HepG2 (cell line): Measurements from ENCODE around the gene KLHL35. TPM values are rescaled to one million over a fixed set of nuclear protein-coding genes. Genes with fewer than 3 reads are reported as not detected.

Experiments
- ATAC-seq: fragments of 200-7000 bp; cut with Tn5 transposase; 3 replicates; pipeline ENCODE4 v1.9.1; 2020; ENCODE audit warnings: mild to moderate bottlenecking, moderate library complexity
- BruUV-seq: library from RNA; stranded (reverse); fragments of 400-500 nt; replicated peaks from 2 replicates; lab custom pipeline; 2021; lab: Mats Ljungman, UMichigan
- CTCF ChIA-PET: fragments of 300-600 bp; formaldehyde crosslinking; extraction: SDS; loops from one replicate; lab custom pipeline; 2021; ENCODE audit warnings: low total read pairs, inconsistent platforms, low intra/inter-chr PET ratio; lab: Yijun Ruan, JAX
- POLR2A ChIA-PET: fragments of 350-600 bp; sonication (Branson Sonifier 250); formaldehyde crosslinking; loops from one replicate; lab custom pipeline; 2020; ENCODE audit warnings: antibody characterized with exemption, inconsistent platforms; lab: Yijun Ruan, JAX
- DNase-seq: peaks from one replicate; pipeline ENCODE4 v3.0.0-alpha.2; 2015; ENCODE audit warnings: low spot score
- FAIRE-seq: peaks from 3 replicates; lab custom pipeline; 2011; peaks lifted over from hg19 to GRCh38; lab: Jason Lieb, UNC
- H2AFZ ChIP-seq: one replicate; pipeline ENCODE4 v1.6.1; 2011; ENCODE audit warnings: low read length, inconsistent platforms
- H3K27ac ChIP-seq: fragments of 300-600 bp; 3 replicates; pipeline ENCODE4 v1.8.0; 2011; ENCODE audit warnings: mixed run types, mild to moderate bottlenecking, mixed read lengths, low read length, inconsistent platforms; ENCODE audit not compliant: insufficient read depth; ENCODE audit errors: extremely low read length
- H3K27me3 ChIP-seq, 2 experiments: fragments of 200-600 bp in 1 of 2; 2 replicates in 1 of 2; 3 replicates in 1 of 2; pipeline versions ENCODE4 v1.6.0 to v1.8.0; 2011; ENCODE audit warnings: low read length in 2 of 2, mild to moderate bottlenecking in 2 of 2, moderate library complexity in 2 of 2, inconsistent platforms in 1 of 2; ENCODE audit not compliant: insufficient read depth in 2 of 2, control insufficient read depth in 1 of 2
- H3K36me3 ChIP-seq, 2 experiments: fragments of 200-600 bp in 1 of 2; replicated peaks in 1 of 2; 2 replicates in 1 of 2; 3 replicates in 1 of 2; pipeline versions ENCODE4 v1.5.1 to v1.8.0; 2011; ENCODE audit warnings: low read length in 2 of 2, inconsistent platforms in 1 of 2; ENCODE audit not compliant: insufficient read depth in 2 of 2, control insufficient read depth in 1 of 2
- H3K4me1 ChIP-seq: 2 replicates; pipeline ENCODE4 v1.5.1; 2012; ENCODE audit warnings: low read length, inconsistent platforms; ENCODE audit not compliant: insufficient read depth
- H3K4me2 ChIP-seq: 2 replicates; pipeline ENCODE4 v1.6.0; 2011; ENCODE audit warnings: low read depth, low read length, inconsistent platforms
- H3K4me3 ChIP-seq, 3 experiments: fragments of 200-600 bp in 1 of 3; sonication (generic), shearing (Covaris generic) in 1 of 3; replicated peaks in 1 of 3; 2 replicates each; pipeline ENCODE4 v1.5.1; 2011 to 2016; ENCODE audit warnings: low read length in 3 of 3, inconsistent platforms in 2 of 3, low read depth in 2 of 3, mild to moderate bottlenecking in 2 of 3, control low read depth in 1 of 3, mixed read lengths in 1 of 3; ENCODE audit not compliant: insufficient read depth in 1 of 3
- H3K79me2 ChIP-seq: one replicate; pipeline ENCODE4 v1.6.1; 2011; ENCODE audit warnings: low read length, inconsistent platforms; ENCODE audit not compliant: insufficient read depth
- H3K9ac ChIP-seq: 2 replicates; pipeline ENCODE4 v1.6.0; 2011; ENCODE audit warnings: mild to moderate bottlenecking, low read depth, low read length, inconsistent platforms; ENCODE audit not compliant: insufficient read depth
- H3K9me3 ChIP-seq: 2 replicates; pipeline ENCODE4 v1.5.1; 2012; ENCODE audit warnings: mild to moderate bottlenecking, low read length
- H4K20me1 ChIP-seq: 2 replicates; pipeline ENCODE4 v1.6.0; 2011; ENCODE audit warnings: inconsistent platforms, mild to moderate bottlenecking, low read length, moderate library complexity; ENCODE audit not compliant: insufficient read depth
- NFKB2 ChIP-seq: sonication (generic); formaldehyde crosslinking; IDR thresholded peaks from 2 replicates; pipeline ENCODE4 v1.4.0; 2020; ENCODE audit warnings: missing genetic modification reagents, borderline replicate concordance
- PITX1 ChIP-seq: sonication (generic); formaldehyde crosslinking; IDR thresholded peaks from 2 replicates; pipeline ENCODE4 v1.5.1; 2020; ENCODE audit warnings: mild to moderate bottlenecking, missing genetic modification reagents
- RELA ChIP-seq: sonication (generic); formaldehyde crosslinking; IDR thresholded peaks from 2 replicates; pipeline ENCODE4 v1.4.0; 2020; ENCODE audit warnings: missing genetic modification reagents
- ZC3H4 ChIP-seq: sonication (generic); formaldehyde crosslinking; IDR thresholded peaks from 2 replicates; pipeline ENCODE4 v1.4.0; 2020; ENCODE audit warnings: missing genetic modification reagents, borderline replicate concordance
- ZNF136 ChIP-seq: sonication (generic); formaldehyde crosslinking; IDR thresholded peaks from 2 replicates; pipeline ENCODE4 v1.8.1; 2022; ENCODE audit warnings: low read depth, mild to moderate bottlenecking, moderate library complexity, missing genetic modification reagents
- ZNF274 ChIP-seq: sonication (generic); formaldehyde crosslinking; IDR thresholded peaks from 2 replicates; pipeline ENCODE4 v1.5.1; 2020; ENCODE audit warnings: mild to moderate bottlenecking, missing genetic modification reagents
- ZNF430 ChIP-seq: sonication (generic); formaldehyde crosslinking; IDR thresholded peaks from 2 replicates; pipeline ENCODE4 v1.9.0; 2021; ENCODE audit warnings: mild to moderate bottlenecking, missing genetic modification reagents
- WGBS: methylation state at CpG from one replicate; pipeline ENCODE4 v1.1.6; 2017; ENCODE audit warnings: low lambda C conversion rate; 5-methylcytosine and 5-hydroxymethylcytosine counted together
- in situ Hi-C: cut with HindIII; loops from 2 replicates; pipeline ENCODE4 v1.10.0; 2017; ENCODE audit warnings: low pct_unique_long_range_greater_than_20kb; ENCODE audit not compliant: extremely low pct_ligation_motif_present
- intact Hi-C: fragments of 100-400 bp; cut with micrococcal nuclease; formaldehyde crosslinking; loops from one replicate; pipeline ENCODE4 v1.10.0; 2022; ENCODE audit not compliant: unreplicated experiment
- polyA plus RNA-seq, 8 experiments: library from polyadenylated mRNA; depleted of rRNA in 3 of 8; stranded (reverse) in 7 of 8; unstranded in 1 of 8; fragments of >200 nt; fragmentation: Illumina TruSeq in 4 of 8; extraction: Trizol in 4 of 8; gene quantifications; 2 replicates each; pipeline versions ENCODE4 v1.2.1 to v1.2.3, GENCODE V29; 2011 to 2016; ENCODE audit warnings: low read depth in 4 of 8, missing spikeins in 1 of 8, mixed read lengths in 1 of 8; ENCODE audit not compliant: insufficient read depth in 1 of 8
- total RNA-seq, 5 experiments: library from RNA; depleted of rRNA; stranded (reverse); fragments of >200 nt; fragmentation: Illumina TruSeq; extraction: Trizol; gene quantifications; 2 replicates each; pipeline ENCODE4 v1.2.3, GENCODE V29; 2016; ENCODE audit warnings: low read depth in 1 of 5

The KLHL35 gene
- total and polyA plus RNA-seq, 2 of the 13 experiments (the other 11 are each of a cell fraction or from before 2014, with no cell fraction given), result not detected

GRCh38 chr11:75440960-75441803, 8.2 kb upstream of the KLHL35 start:
- in situ Hi-C loops, result no loop called here
- no peaks in the 10 kb centered on the region for H4K20me1 ChIP-seq

DNA sequence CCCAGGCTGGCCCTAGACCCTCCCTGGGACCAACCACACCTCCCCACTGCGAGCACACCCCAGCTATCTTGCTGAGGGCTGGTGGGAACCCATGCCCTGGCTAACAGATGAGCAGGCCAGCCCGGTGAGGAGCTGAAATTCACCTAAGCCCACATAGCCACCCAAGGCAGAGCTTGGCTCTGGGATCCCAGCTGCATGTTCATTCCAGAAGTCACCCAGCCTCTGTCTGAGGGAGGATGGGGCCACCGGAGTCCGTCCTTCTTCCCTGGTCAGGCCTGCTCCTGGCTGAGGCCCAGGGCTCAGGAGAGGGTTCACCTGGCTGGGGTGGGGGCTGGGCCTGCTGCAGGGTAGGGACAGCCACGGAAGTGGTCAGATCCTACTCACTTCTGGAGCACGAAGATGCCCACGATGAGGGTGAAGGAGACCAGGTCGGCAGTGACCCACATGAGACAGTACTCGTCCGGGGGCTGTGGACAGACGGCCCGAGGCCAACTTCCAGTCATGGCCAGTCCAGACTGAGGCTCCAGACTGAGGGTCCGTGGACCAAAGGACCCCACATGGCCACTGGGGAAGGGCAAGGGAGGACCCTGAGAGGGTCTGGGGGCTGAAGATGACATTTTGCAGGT, 6.6 kb upstream of the KLHL35 start:
- POLR2A ChIA-PET, result interaction anchor here (1.5 kb wide), 1 partner anchor 11 kb away, joined by 6 read pairs; no protein-coding TSS in a partner anchor
- CTCF ChIA-PET, result no interaction called here
- Histone ChIP-seq H3K79me2 (no peaks in the 10 kb centered on the region), H3K27me3 (no peaks in the 10 kb centered on the region), H3K27ac (no peak overlapping the region), H3K9me3 (no peaks in the 10 kb centered on the region), H3K4me1 (peaks cover 12% of the 10 kb centered on the region), H3K4me2 (no peak overlapping the region), H3K36me3 (peaks cover 21 to 45% of the 10 kb centered on the region in 2 experiments; a peak in 4 of 5 replicates)
- in situ Hi-C loops (no loop called here), intact Hi-C loops (no loop called here)
- BruUV-seq, result no TSS peak
- WGBS, result 96% methylated on average over 8 of the region's 13 CpGs
- FAIRE-seq, result no peak
- TF ChIP-seq ZNF430 (no peak), NFKB2 (CRISPR knock-in tag) (no peak)
- TF ChIP-seq, all 625 proteins: peak for 0
- DNase-seq (no peak), ATAC-seq (no peak)
- no peak overlapping the region for H2AFZ ChIP-seq
- no peak overlapping the region for H3K9ac ChIP-seq
- no peaks in the 10 kb centered on the region for H4K20me1 ChIP-seq
- H3K4me3 ChIP-seq, result no peak overlapping the region

More at GRCh38 chr11:75440960-75441803, 8.2 kb upstream of the KLHL35 start:
- no TSS peak for BruUV-seq
- CTCF ChIA-PET, result no interaction called here
- POLR2A ChIA-PET, result no interaction called here
- H3K9me3 ChIP-seq, result no peaks in the 10 kb centered on the region
- no peak overlapping the region for H3K27ac ChIP-seq
- TF ChIP-seq ZNF136 (CRISPR knock-in tag) (no peak), ZC3H4 (CRISPR knock-in tag) (no peak), PITX1 (no peak), ZNF274 (CRISPR knock-in tag) (no peak), RELA (no peak)
- H3K4me2 ChIP-seq, result no peak overlapping the region
- FAIRE-seq, result no peak
- H3K27me3 ChIP-seq, result no peaks in the 10 kb centered on the region
- H3K9ac ChIP-seq, result no peak overlapping the region
- 97% methylated on average over 12 of the region's 27 CpGs for WGBS
- ATAC-seq, result no peak
- H3K4me1 ChIP-seq, result peaks cover 12% of the 10 kb centered on the region
- H3K79me2 ChIP-seq, result no peaks in the 10 kb centered on the region
- DNase-seq, result no peak
- peaks cover 24 to 30% of the 10 kb centered on the region in 2 experiments; a peak in 4 of 5 replicates for H3K36me3 ChIP-seq
- intact Hi-C loops, result no loop called here
- H3K4me3 ChIP-seq, result no peak overlapping the region
- no peak overlapping the region for H2AFZ ChIP-seq
